Measurements from ENCODE around the gene KCNH1. TPM values are rescaled to one million over a fixed set of nuclear protein-coding genes. Genes with fewer than 3 reads are reported as not detected.

The KCNH1 gene
- polyA plus RNA-seq, 1 of the 3 experiments (the other 2 are of a cell fraction), result 0.08 TPM

- H3K79me2 ChIP-seq (ENCODE audit: insufficient read depth), result no peaks in the 10 kb centered on the region
- CTCF ChIA-PET, result no interaction called here
These were observed 276.2 kb downstream of the KCNH1 start for GRCh38 chr1:210857705-210858104.

DNA sequence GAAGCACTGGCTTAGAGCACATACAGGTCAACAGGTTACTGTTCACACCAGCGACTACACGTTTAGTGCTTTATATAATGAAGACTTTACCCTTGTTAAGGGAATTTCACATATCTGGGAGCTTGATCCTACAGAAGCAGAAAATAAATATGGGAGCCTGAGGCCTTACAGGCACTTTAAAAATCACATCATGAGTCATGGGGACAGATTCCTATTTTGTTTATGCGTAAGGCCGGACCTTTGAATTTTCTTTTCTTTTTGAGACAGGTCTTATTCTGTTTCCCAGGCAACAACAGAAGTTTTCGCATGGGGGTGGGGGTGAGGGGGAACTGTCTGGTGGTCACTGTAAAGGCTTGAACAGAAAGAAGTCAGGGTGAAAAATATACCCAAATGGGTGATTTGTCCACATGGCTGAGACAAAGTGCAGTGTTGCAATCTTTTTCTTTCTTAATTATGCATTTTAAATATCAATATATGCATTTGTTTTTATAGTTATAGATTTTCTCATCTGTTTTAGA is 276.7 kb downstream of the KCNH1 start:
- H3K27me3 ChIP-seq (ENCODE audit: insufficient read depth), result no peaks in the 10 kb centered on the region
- H3K4me2 ChIP-seq, result no peak overlapping the region
- H3K9ac ChIP-seq, result no peak overlapping the region
- no peaks in the 10 kb centered on the region for H3K9me3 ChIP-seq
- ChIA-PET CTCF (interaction anchor here (1.1 kb wide), 1 partner anchor 8 kb away, joined by 3 read pairs; no protein-coding TSS in a partner anchor), POLR2A (no interaction called here)
- peak; percentile 4 for DNase-seq
- H3K36me3 ChIP-seq (replicated peaks in 1 of 2; ENCODE audit: control insufficient read depth in 1 of 2, insufficient read depth in 2 of 2, low read length in 1 of 2), result no peaks in the 10 kb centered on the region
- no peak overlapping the region for H3K27ac ChIP-seq (ENCODE audit: low read depth in 2 of 2, low read length in 1 of 2)
- H4K20me1 ChIP-seq (ENCODE audit: insufficient read depth), result no peaks in the 10 kb centered on the region
- H3K79me2 ChIP-seq (ENCODE audit: insufficient read depth), result no peaks in the 10 kb centered on the region
- no peak for TF ChIP-seq ELF1 (IDR thresholded peaks at IDR 0.05)
- no peak for TF ChIP-seq FOXM1 (IDR thresholded peaks at IDR 0.05; ENCODE audit: low read depth)
- TF ChIP-seq RAD21 (IDR thresholded peaks at IDR 0.05; ENCODE audit: low read length), result no peak
- no peak for TF ChIP-seq CTCF (IDR thresholded peaks at IDR 0.05)
- TF ChIP-seq TAF1 (IDR thresholded peaks at IDR 0.05; ENCODE audit: borderline replicate concordance, low read depth, low read length), result no peak
- no peak for TF ChIP-seq NRF1 (IDR thresholded peaks at IDR 0.05; ENCODE audit: low read depth, low read length)
- no peak for TF ChIP-seq MAX (IDR thresholded peaks at IDR 0.05; ENCODE audit: low read depth)
- no peak for TF ChIP-seq ZBTB33 (IDR thresholded peaks at IDR 0.05; ENCODE audit: borderline replicate concordance, low read depth)
- TF ChIP-seq FOSL2 (IDR thresholded peaks at IDR 0.05; ENCODE audit: borderline replicate concordance, low read depth), result no peak
- no peak for TF ChIP-seq NFIC (IDR thresholded peaks at IDR 0.05; ENCODE audit: borderline replicate concordance)
- no peak for TF ChIP-seq SIN3A (IDR thresholded peaks at IDR 0.05; ENCODE audit: borderline replicate concordance, low read depth, low read length)
- no peak for TF ChIP-seq JUND (IDR thresholded peaks at IDR 0.05)
- TF ChIP-seq MEF2A (IDR thresholded peaks at IDR 0.05; ENCODE audit: borderline replicate concordance, low read depth), result no peak
- H2AFZ ChIP-seq (ENCODE audit: low read depth), result no peak overlapping the region
- H3F3A ChIP-seq (replicated peaks; ENCODE audit: insufficient read depth), result no peaks in the 10 kb centered on the region
- H3K4me3 ChIP-seq (ENCODE audit: low read depth in 2 of 2, low read length in 1 of 2), result no peak overlapping the region
- WGBS (ENCODE audit: low lambda C conversion rate), result 67% methylated on average over 5 of the region's 5 CpGs
- no peaks in the 10 kb centered on the region for H3K9me2 ChIP-seq
- H3K4me1 ChIP-seq (ENCODE audit: control insufficient read depth in 1 of 2, insufficient read depth in 2 of 2, low read depth in 1 of 2, low read length in 1 of 2), result peaks cover 0 to 2% of the 10 kb centered on the region in 2 experiments; a peak in 2 of 4 replicates

More at GRCh38 chr1:210857705-210858104, 276.2 kb downstream of the KCNH1 start:
- TF ChIP-seq MXI1 (IDR thresholded peaks at IDR 0.05; ENCODE audit: low read depth, low read length) (no peak), JUND (IDR thresholded peaks at IDR 0.05) (no peak), GATA2 (CRISPR knock-in tag; IDR thresholded peaks at IDR 0.05) (peak; percentile 64; the same call in 1 of the 2 replicates), RCOR1 (IDR thresholded peaks at IDR 0.05; ENCODE audit: low read length) (no peak)
- 35% methylated on average over 1 of the region's 1 CpG for WGBS (ENCODE audit: low lambda C conversion rate)
- Histone ChIP-seq H3K27ac (ENCODE audit: low read depth in 2 of 2, low read length in 1 of 2) (no peak overlapping the region), H3K9me3 (no peaks in the 10 kb centered on the region), H3K27me3 (ENCODE audit: insufficient read depth) (no peaks in the 10 kb centered on the region), H4K20me1 (ENCODE audit: insufficient read depth) (no peaks in the 10 kb centered on the region), H3K4me1 (ENCODE audit: control insufficient read depth in 1 of 2, insufficient read depth in 2 of 2, low read depth in 1 of 2, low read length in 1 of 2) (peaks cover 0 to 2% of the 10 kb centered on the region in 2 experiments; a peak in 2 of 4 replicates), H3K9ac (no peak overlapping the region), H3K4me3 (ENCODE audit: low read depth in 2 of 2, low read length in 1 of 2) (no peak overlapping the region), H2AFZ (ENCODE audit: low read depth) (no peak overlapping the region), H3K9me2 (no peaks in the 10 kb centered on the region), H3K36me3 (replicated peaks in 1 of 2; ENCODE audit: control insufficient read depth in 1 of 2, insufficient read depth in 2 of 2, low read length in 1 of 2) (no peaks in the 10 kb centered on the region), H3F3A (replicated peaks; ENCODE audit: insufficient read depth) (no peaks in the 10 kb centered on the region), H3K4me2 (no peak overlapping the region)
- POLR2A ChIA-PET, result no interaction called here
- DNase-seq, result peak; percentile 5
